DOHH2 (cell line): ENCODE data around the gene DEFB131A.
"Not testable (repeated sequence)": the region's sequence is repeated elsewhere in the genome, so short reads cannot be mapped to it uniquely, and the experiment has no call there.

ENCODE experiments used
- H3F3A ChIP-seq: fragments of 200-600 bp; sonication (generic), shearing (Covaris generic); 2 replicates; pipeline ENCODE4 v1.6.0; 2016; ENCODE audit warnings: antibody characterized with exemption, mild to moderate bottlenecking; ENCODE audit not compliant: control insufficient read depth, insufficient read depth
- H3K27ac ChIP-seq: fragments of 200-600 bp; sonication (generic); 2 replicates; pipeline ENCODE4 v1.5.1; 2014; ENCODE audit warnings: low read depth, mild to moderate bottlenecking, low read length, moderate library complexity
- H3K27me3 ChIP-seq: fragments of 200-600 bp; sonication (generic); 2 replicates; pipeline ENCODE4 v1.6.1; 2014; ENCODE audit warnings: mild to moderate bottlenecking, low read length, mixed read lengths; ENCODE audit not compliant: control insufficient read depth
- H3K36me3 ChIP-seq: fragments of 200-600 bp; sonication (generic); 2 replicates; pipeline ENCODE4 v1.6.1; 2014; ENCODE audit warnings: mild to moderate bottlenecking, low read length, moderate library complexity, mixed read lengths; ENCODE audit not compliant: control insufficient read depth
- H3K4me1 ChIP-seq: fragments of 200-600 bp; sonication (generic); 2 replicates; pipeline ENCODE4 v1.6.1; 2014; ENCODE audit warnings: mild to moderate bottlenecking, low read length, mixed read lengths; ENCODE audit not compliant: control insufficient read depth
- H3K4me2 ChIP-seq: fragments of 200-600 bp; sonication (generic); 2 replicates; pipeline ENCODE4 v1.6.0; 2014; ENCODE audit warnings: mild to moderate bottlenecking, low read length, moderate library complexity
- H3K4me3 ChIP-seq: fragments of 200-600 bp; sonication (generic); 2 replicates; pipeline ENCODE4 v1.5.1; 2014; ENCODE audit warnings: mild to moderate bottlenecking, low read length, mixed read lengths
- H3K79me2 ChIP-seq: fragments of 200-600 bp; sonication (generic); 2 replicates; pipeline ENCODE4 v1.6.1; 2014; ENCODE audit warnings: mild to moderate bottlenecking, low read length, mixed read lengths; ENCODE audit not compliant: control insufficient read depth
- H3K9me2 ChIP-seq: fragments of 200-600 bp; sonication (generic); replicated peaks from 2 replicates; pipeline ENCODE4 v1.6.1; 2014; ENCODE audit warnings: mild to moderate bottlenecking, low read length, mixed read lengths; ENCODE audit not compliant: control insufficient read depth
- H3K9me3 ChIP-seq: fragments of 200-600 bp; sonication (generic); 2 replicates; pipeline ENCODE4 v1.6.1; 2014; ENCODE audit warnings: antibody characterized with exemption, low read length, mixed read lengths; ENCODE audit not compliant: control insufficient read depth, insufficient read depth
- H4K20me1 ChIP-seq: fragments of 200-600 bp; sonication (generic); 2 replicates; pipeline ENCODE4 v1.6.0; 2014; ENCODE audit warnings: low read depth, mild to moderate bottlenecking, antibody characterized with exemption, low read length, moderate library complexity; ENCODE audit not compliant: control insufficient read depth, insufficient read depth
- CTCF ChIP-seq: fragments of 200-600 bp; sonication (generic); IDR thresholded peaks from one replicate; pipeline ENCODE4 v1.5.1; 2014; ENCODE audit warnings: antibody characterized with exemption, mild to moderate bottlenecking, low read depth, low read length; ENCODE audit not compliant: poor library complexity, severe bottlenecking

Gene DEFB131A

GRCh38 chr4:9495443-9495842 lies 51.2 kb downstream of the DEFB131A start:
- not testable (repeated sequence) for H3K36me3 ChIP-seq, H3K4me3 ChIP-seq, H3K79me2 ChIP-seq, H3F3A ChIP-seq, H3K27me3 ChIP-seq, H3K9me3 ChIP-seq, H4K20me1 ChIP-seq, H3K4me2 ChIP-seq, H3K4me1 ChIP-seq, H3K9me2 ChIP-seq, H3K27ac ChIP-seq
- TF ChIP-seq CTCF = peak; percentile 27

GRCh38 chr4:9497575-9498467 lies 53.6 kb downstream of the DEFB131A start:
- H3K4me3 ChIP-seq = not testable (repeated sequence)

GRCh38 chr4:9498468-9499040 lies 54.3 kb downstream of the DEFB131A start:
- not testable (repeated sequence) for H3K9me3 ChIP-seq, H3K79me2 ChIP-seq, H3K9me2 ChIP-seq, H3K4me3 ChIP-seq, H3K4me2 ChIP-seq, H3K27ac ChIP-seq, H3K27me3 ChIP-seq, H3F3A ChIP-seq, H3K36me3 ChIP-seq, H3K4me1 ChIP-seq, H4K20me1 ChIP-seq

More at GRCh38 chr4:9497575-9498467, 53.6 kb downstream of the DEFB131A start:
- not testable (repeated sequence) for H3K79me2 ChIP-seq, H3K36me3 ChIP-seq, H3F3A ChIP-seq, H3K27ac ChIP-seq, H3K4me2 ChIP-seq, H3K9me2 ChIP-seq, H4K20me1 ChIP-seq, H3K9me3 ChIP-seq, H3K4me1 ChIP-seq, H3K27me3 ChIP-seq

GRCh38 chr4:9499974-9500487 lies 55.8 kb downstream of the DEFB131A start:
- H3K9me3 ChIP-seq, H3K36me3 ChIP-seq, H3K27ac ChIP-seq, H3K9me2 ChIP-seq, H3K4me1 ChIP-seq, H3F3A ChIP-seq, H3K27me3 ChIP-seq, H3K4me3 ChIP-seq, H4K20me1 ChIP-seq, H3K79me2 ChIP-seq, H3K4me2 ChIP-seq: not testable (repeated sequence)
